HEK293 (cell line): Measurements from ENCODE around the gene ZACN.
A peak's percentile ranks its signal among the peaks of the same experiment; 100 is the strongest.

Experiments
- CTCF ChIA-PET: fragments of 350-600 bp; formaldehyde crosslinking; extraction: SDS; loops from one replicate; lab custom pipeline; 2021; ENCODE audit warnings: antibody characterized with exemption; lab: Yijun Ruan, JAX
- POLR2A ChIA-PET: fragments of 300-600 bp; formaldehyde crosslinking; extraction: SDS; loops from one replicate; lab custom pipeline; 2020; ENCODE audit warnings: antibody characterized with exemption, inconsistent platforms; lab: Yijun Ruan, JAX
- H3K27ac ChIP-seq: fragments of 200-500 bp; sonication (Bioruptor generic); 2 replicates; pipeline ENCODE4 v1.5.1; 2014; ENCODE audit warnings: low read depth, low read length, control low read depth, inconsistent platforms; ENCODE audit errors: extremely low read depth
- H3K36me3 ChIP-seq, 2 experiments: fragments of 200-500 bp in 1 of 2; sonication (Bioruptor generic) in 1 of 2; 1 replicate in 1 of 2; 2 replicates in 1 of 2; pipeline ENCODE4 v1.5.1; 2014 to 2017; ENCODE audit warnings: inconsistent platforms in 2 of 2, low read length in 2 of 2; ENCODE audit not compliant: control insufficient read depth in 2 of 2, insufficient read depth in 1 of 2
- H3K4me1 ChIP-seq: fragments of 200-500 bp; sonication (Bioruptor generic); 2 replicates; pipeline ENCODE4 v1.5.1; 2014; ENCODE audit warnings: mild to moderate bottlenecking, low read length, inconsistent platforms; ENCODE audit not compliant: control insufficient read depth, insufficient read depth
- H3K4me3 ChIP-seq: 2 replicates; pipeline ENCODE4 v1.5.1; 2011; ENCODE audit warnings: low read depth, mild to moderate bottlenecking, control low read depth, low read length, moderate library complexity
- H3K9me3 ChIP-seq: fragments of 200-500 bp; sonication (Bioruptor generic); 2 replicates; pipeline ENCODE4 v1.5.1; 2014; ENCODE audit warnings: low read depth, low read length, inconsistent platforms; ENCODE audit not compliant: control insufficient read depth, insufficient read depth
- CTCF ChIP-seq: fragments of 450-650 bp; formaldehyde crosslinking; IDR thresholded peaks from 2 replicates; pipeline ENCODE4 v1.5.1; 2016; ENCODE audit warnings: missing biosample characterization, missing genetic modification characterization
- ZBTB20 ChIP-seq: fragments of 450-650 bp; formaldehyde crosslinking; IDR thresholded peaks from 2 replicates; pipeline ENCODE4 v1.5.1; 2016; ENCODE audit warnings: missing biosample characterization, missing genetic modification characterization
- ZBTB26 ChIP-seq: fragments of 450-650 bp; formaldehyde crosslinking; optimal IDR thresholded peaks from 2 replicates; pipeline ENCODE3; 2016; ENCODE audit warnings: missing biosample characterization, mild to moderate bottlenecking, missing genetic modification characterization
- ZBTB48 ChIP-seq: fragments of 450-650 bp; formaldehyde crosslinking; IDR thresholded peaks from 2 replicates; pipeline ENCODE4 v1.5.1; 2016; ENCODE audit warnings: missing biosample characterization, missing genetic modification characterization
- ZIC2 ChIP-seq: fragments of 450-650 bp; formaldehyde crosslinking; IDR thresholded peaks from 2 replicates; pipeline ENCODE4 v1.5.1; 2016; ENCODE audit warnings: missing biosample characterization, missing genetic modification characterization
- ZNF140 ChIP-seq: fragments of 450-650 bp; formaldehyde crosslinking; IDR thresholded peaks from 2 replicates; pipeline ENCODE4 v1.5.1; 2016; ENCODE audit warnings: missing biosample characterization, missing genetic modification characterization
- ZNF18 ChIP-seq: fragments of 450-650 bp; formaldehyde crosslinking; IDR thresholded peaks from 2 replicates; pipeline ENCODE4 v1.5.1; 2016; ENCODE audit warnings: missing biosample characterization, missing genetic modification characterization
- ZNF335 ChIP-seq: fragments of 450-650 bp; formaldehyde crosslinking; conservative IDR thresholded peaks from 2 replicates; pipeline ENCODE4 v1.5.1; 2016; ENCODE audit warnings: missing biosample characterization, missing genetic modification characterization
- ZNF366 ChIP-seq: fragments of 450-650 bp; formaldehyde crosslinking; conservative IDR thresholded peaks from 2 replicates; pipeline ENCODE4 v1.5.1; 2016; ENCODE audit warnings: missing biosample characterization, missing genetic modification characterization
- ZNF510 ChIP-seq: fragments of 450-650 bp; formaldehyde crosslinking; IDR thresholded peaks from 2 replicates; pipeline ENCODE4 v1.5.1; 2018; ENCODE audit warnings: mild to moderate bottlenecking, missing genetic modification characterization, missing biosample characterization; ENCODE audit not compliant: insufficient replicate concordance
- ZNF555 ChIP-seq: fragments of 450-650 bp; formaldehyde crosslinking; conservative IDR thresholded peaks from 2 replicates; pipeline ENCODE4 v1.5.1; 2017; ENCODE audit warnings: missing biosample characterization, mild to moderate bottlenecking, missing genetic modification characterization, inconsistent platforms
- ZNF560 ChIP-seq: fragments of 450-650 bp; formaldehyde crosslinking; IDR thresholded peaks from 2 replicates; pipeline ENCODE4 v1.5.1; 2017; ENCODE audit warnings: missing biosample characterization, missing genetic modification characterization, borderline replicate concordance
- ZNF600 ChIP-seq: fragments of 450-650 bp; formaldehyde crosslinking; IDR thresholded peaks from 2 replicates; pipeline ENCODE4 v1.5.1; 2016; ENCODE audit warnings: missing biosample characterization, missing genetic modification characterization
- ZNF707 ChIP-seq: fragments of 450-650 bp; formaldehyde crosslinking; IDR thresholded peaks from 2 replicates; pipeline ENCODE4 v1.5.1; 2016; ENCODE audit warnings: missing biosample characterization, missing genetic modification characterization
- ZNF843 ChIP-seq: fragments of 450-650 bp; formaldehyde crosslinking; IDR thresholded peaks from 2 replicates; pipeline ENCODE4 v1.5.1; 2016; ENCODE audit warnings: missing biosample characterization, missing genetic modification characterization

ZACN gene

GRCh38 chr17:76074390-76075363, 4.3 kb upstream of the ZACN start, which contains the start of gene GALR2:
Gene GALR2, plus strand, starts transcription at chr17:76074781. Its CDS starts 103 bp downstream, at chr17:76074884.
- TF ChIP-seq ZBTB48 (tag by site-specific recombination): no peak
- no peak for TF ChIP-seq ZNF555 (tag by site-specific recombination)
- no peak for TF ChIP-seq ZBTB20 (tag by site-specific recombination)
- peaks cover 11% of the 10 kb centered on the region for H3K4me1 ChIP-seq
- no peak within 1 kb of the TSS for H3K27ac ChIP-seq
- H3K9me3 ChIP-seq: no peaks in the 10 kb centered on the region
- peaks cover 2 to 11% of the 10 kb centered on the region in 2 experiments; a peak in 2 of 3 replicates for H3K36me3 ChIP-seq
- ChIA-PET POLR2A (interaction anchor here (1.4 kb wide), 1 partner anchor 60 kb away, joined by 5 read pairs; no protein-coding TSS in a partner anchor), CTCF (interaction anchor here (0.6 to 1.6 kb wide), 4 partner anchors 12 to 61 kb away, joined by 3 to 7 read pairs (median 4); no protein-coding TSS in a partner anchor)
- peak within 1 kb of the TSS; percentile 7; the same call in 1 of the 2 replicates for H3K4me3 ChIP-seq

GRCh38 chr17:76075364-76076145, 3.4 kb upstream of the ZACN start:
- CTCF ChIA-PET: interaction anchor here (0.6 to 1.6 kb wide), 6 partner anchors 9 to 424 kb away, joined by 3 to 7 read pairs (median 4); no protein-coding TSS in a partner anchor
- POLR2A ChIA-PET: interaction anchor here (1.4 kb wide), 1 partner anchor 61 kb away, joined by 5 read pairs; no protein-coding TSS in a partner anchor
- peaks cover 11% of the 10 kb centered on the region for H3K4me1 ChIP-seq

GRCh38 chr17:76076146-76076764, 2.7 kb upstream of the ZACN start:
- H3K4me3 ChIP-seq: no peak overlapping the region
- H3K36me3 ChIP-seq: no peaks in the 10 kb centered on the region
- H3K27ac ChIP-seq: no peak overlapping the region
- H3K4me1 ChIP-seq: peaks cover 8% of the 10 kb centered on the region
- ChIA-PET CTCF (interaction anchor here (0.6 to 1.6 kb wide), 5 partner anchors 8 to 423 kb away, joined by 3 to 7 read pairs (median 4); no protein-coding TSS in a partner anchor), POLR2A (interaction anchor here (0.5 to 1.4 kb wide), 2 partner anchors 62 to 120 kb away, joined by 3 to 5 read pairs; no protein-coding TSS in a partner anchor)
- no peaks in the 10 kb centered on the region for H3K9me3 ChIP-seq
- TF ChIP-seq ZNF18 (tag by site-specific recombination) (no peak), ZNF560 (tag by site-specific recombination) (no peak), ZNF366 (no peak), ZNF510 (no peak), ZNF843 (tag by site-specific recombination) (no peak), ZNF707 (tag by site-specific recombination) (no peak)

More at GRCh38 chr17:76075364-76076145, 3.4 kb upstream of the ZACN start:
- H3K4me3 ChIP-seq: no peak overlapping the region
- no peak overlapping the region for H3K27ac ChIP-seq
- peaks cover 0 to 3% of the 10 kb centered on the region in 2 experiments; a peak in 2 of 3 replicates for H3K36me3 ChIP-seq
- 0 out of 2 replicates have a peak, but pooled peaks have one; percentile 29 for TF ChIP-seq ZBTB48 (tag by site-specific recombination)
- TF ChIP-seq ZBTB26 (tag by site-specific recombination): peak; percentile 20
- TF ChIP-seq ZNF600 (tag by site-specific recombination): 0 out of 2 replicates have a peak, but pooled peaks have one; percentile 16
- TF ChIP-seq ZNF843 (tag by site-specific recombination): no peak
- no peak for TF ChIP-seq ZIC2 (tag by site-specific recombination)
- TF ChIP-seq ZNF335: peak; percentile 83
- peak; percentile 78 for TF ChIP-seq CTCF (tag by site-specific recombination)
- TF ChIP-seq ZNF140: no peak
- H3K9me3 ChIP-seq: no peaks in the 10 kb centered on the region
